GM12801 (cell line): ENCODE measurements around the gene KLHL11.

Source experiments
- TF ChIP-seq, protein P1 (sequence below): IDR thresholded peaks from one replicate; pipeline ENCODE4 v1.5.1; 2011; ENCODE audit warnings: control low read depth; ENCODE audit not compliant: insufficient read length; ENCODE audit errors: extremely low read depth

KLHL11 gene

DNA sequence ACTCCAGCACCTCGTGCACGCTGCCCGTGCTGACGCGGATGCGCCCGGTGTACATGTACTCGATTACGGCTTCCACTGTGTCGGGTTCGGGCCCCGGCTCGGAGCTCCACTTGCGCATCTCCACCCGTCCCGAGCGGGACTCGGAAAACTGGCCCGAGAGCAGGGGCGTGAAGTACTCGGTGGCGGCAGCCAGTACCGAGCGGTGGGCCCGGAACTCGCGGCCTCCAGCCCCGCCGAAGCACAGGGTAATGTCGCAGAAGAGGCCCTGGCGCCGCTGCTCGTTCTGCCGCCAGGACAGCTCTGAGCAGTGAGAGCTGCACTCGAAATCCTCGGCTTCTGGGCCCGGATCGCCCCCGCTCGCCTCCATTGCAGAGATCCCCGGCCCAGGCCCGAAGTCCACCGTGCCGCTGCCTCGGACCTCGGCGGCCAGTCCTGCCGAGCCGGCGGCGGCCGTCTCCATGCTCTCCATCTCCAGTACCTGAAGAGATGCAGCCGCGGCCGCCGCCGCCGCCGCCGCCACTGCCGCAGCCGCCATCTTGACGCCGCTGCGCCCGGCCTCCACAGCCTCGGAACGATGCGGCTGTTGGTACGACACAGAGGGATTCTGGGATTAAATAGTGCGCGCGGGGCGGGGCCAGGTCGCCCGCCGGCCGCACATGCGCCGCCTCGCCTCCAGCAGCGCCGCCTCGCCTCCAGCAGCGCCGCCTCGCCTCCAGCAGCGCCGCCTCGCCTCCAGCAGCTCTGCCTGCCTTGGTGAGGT is at the start of gene KLHL11:
KLHL11 (minus strand) TSS at position 588 of the 760 bp plus-strand sequence; CDS start at position 535, 53 bp downstream.
- TF ChIP-seq, protein P1, sequence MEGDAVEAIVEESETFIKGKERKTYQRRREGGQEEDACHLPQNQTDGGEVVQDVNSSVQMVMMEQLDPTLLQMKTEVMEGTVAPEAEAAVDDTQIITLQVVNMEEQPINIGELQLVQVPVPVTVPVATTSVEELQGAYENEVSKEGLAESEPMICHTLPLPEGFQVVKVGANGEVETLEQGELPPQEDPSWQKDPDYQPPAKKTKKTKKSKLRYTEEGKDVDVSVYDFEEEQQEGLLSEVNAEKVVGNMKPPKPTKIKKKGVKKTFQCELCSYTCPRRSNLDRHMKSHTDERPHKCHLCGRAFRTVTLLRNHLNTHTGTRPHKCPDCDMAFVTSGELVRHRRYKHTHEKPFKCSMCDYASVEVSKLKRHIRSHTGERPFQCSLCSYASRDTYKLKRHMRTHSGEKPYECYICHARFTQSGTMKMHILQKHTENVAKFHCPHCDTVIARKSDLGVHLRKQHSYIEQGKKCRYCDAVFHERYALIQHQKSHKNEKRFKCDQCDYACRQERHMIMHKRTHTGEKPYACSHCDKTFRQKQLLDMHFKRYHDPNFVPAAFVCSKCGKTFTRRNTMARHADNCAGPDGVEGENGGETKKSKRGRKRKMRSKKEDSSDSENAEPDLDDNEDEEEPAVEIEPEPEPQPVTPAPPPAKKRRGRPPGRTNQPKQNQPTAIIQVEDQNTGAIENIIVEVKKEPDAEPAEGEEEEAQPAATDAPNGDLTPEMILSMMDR = no peak

DNA sequence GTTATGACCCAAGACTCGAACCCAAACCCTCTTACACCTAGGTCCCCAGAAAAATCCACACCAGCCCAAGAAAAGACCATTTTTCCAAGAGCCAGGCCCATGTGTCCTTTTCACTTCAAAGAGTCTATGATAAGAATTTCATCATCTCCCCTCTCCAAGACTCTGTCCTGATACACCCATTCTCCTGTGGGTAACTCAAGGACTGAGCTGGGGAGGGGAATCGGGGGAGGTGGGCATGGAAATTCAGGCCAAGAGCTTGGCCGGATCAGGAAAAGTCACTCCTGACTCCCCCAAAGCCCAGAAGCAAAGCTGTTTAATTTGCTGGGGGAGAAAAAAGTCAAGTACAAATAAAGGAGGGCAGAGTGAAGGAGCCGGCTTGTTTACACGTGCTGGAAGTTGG is 49.8 kb upstream of the KLHL11 start:
- TF ChIP-seq, protein P1 = no peak

GRCh38 chr17:41914358-41914766 is 49.1 kb upstream of the KLHL11 start:
- TF ChIP-seq, protein P1 = no peak

- TF ChIP-seq, protein P1 = no peak
Measured at GRCh38 chr17:41913798-41914197, 48.6 kb upstream of the KLHL11 start.

DNA sequence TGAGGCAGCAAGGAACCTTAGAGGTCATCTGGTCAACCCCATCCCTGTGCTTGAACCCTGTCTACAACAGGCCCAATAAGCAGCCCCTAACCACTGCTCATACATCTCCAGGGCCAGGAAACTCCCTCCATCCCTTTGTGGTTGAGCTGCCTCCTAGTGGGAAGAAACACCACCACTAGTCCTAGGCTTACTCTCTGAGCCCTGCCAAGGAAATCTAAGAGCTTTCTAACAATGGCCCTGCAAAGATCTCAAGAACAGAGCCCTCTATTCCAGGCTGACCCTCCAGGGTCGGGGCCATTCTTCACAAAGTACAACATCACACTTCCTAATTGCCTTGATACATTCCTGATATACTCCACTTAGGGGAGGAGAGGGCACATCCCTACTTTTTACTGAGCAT is 47.7 kb upstream of the KLHL11 start:
- TF ChIP-seq, protein P1 = no peak

DNA sequence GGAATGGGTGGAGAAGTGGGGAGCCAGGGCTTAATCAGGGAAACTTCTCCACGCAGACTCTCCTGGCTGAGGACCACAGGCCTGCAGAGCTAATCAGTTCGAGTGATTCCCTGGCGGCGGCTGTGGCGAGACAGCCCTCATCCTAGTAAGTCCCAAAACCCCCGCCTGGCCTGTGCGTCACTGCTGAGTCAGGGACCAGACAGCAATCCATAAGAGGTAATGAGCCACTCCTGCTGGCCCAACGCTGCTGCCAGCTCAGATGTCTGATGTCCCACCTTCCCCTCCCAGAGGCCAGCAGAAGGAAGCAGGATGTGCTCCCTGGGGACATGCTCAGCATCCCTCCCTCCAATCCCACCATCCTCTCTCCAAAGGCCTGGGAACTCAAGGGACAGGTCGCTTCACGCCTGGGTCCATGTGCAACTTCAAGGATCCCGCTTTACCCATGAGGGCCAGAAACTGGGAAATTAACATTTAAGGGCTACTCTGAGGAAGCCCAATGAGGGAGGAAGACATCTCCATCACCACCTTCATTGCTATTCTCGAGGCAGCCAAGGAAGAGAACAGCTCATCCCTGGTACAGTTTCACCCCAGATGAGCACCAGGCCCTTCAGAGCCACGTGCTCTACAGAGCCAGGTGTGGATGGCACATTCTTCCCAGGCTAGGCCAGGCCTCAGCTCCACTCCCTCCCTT is 45.6 kb upstream of the KLHL11 start:
- TF ChIP-seq, protein P1 = no peak

DNA sequence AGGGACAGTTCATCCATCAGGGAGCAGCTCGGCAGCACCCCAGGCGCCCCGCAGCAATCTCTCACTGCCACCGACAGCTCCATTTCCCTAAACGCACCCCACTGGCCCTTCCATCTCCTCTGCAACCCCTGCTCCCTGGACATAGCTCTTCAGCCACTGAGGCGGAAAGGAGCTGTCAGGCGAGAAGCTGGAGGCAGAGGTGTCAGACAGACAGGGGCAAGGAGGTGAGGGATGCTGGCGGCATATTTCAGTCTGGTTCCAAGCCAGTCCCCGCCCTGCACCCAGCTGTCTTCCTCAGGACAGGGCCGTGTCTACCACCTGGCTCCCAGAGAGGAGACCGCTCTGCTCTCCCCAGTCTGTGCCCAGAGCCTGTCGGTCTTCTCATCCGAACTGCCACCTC is 43.9 kb upstream of the KLHL11 start:
- TF ChIP-seq, protein P1 = no peak
